SH-SY5Y (cell line): Measurements from ENCODE around the gene MYL3.

Experiments used
- GATA2 ChIP-seq: IDR thresholded peaks from 2 replicates; pipeline ENCODE4 v1.6.1; 2011; ENCODE audit warnings: mild to moderate bottlenecking, low read depth, low read length
- GATA3 ChIP-seq: IDR thresholded peaks from 2 replicates; pipeline ENCODE4 v1.6.1; 2011; ENCODE audit warnings: low read depth, mild to moderate bottlenecking, low read length, moderate library complexity

DNA sequence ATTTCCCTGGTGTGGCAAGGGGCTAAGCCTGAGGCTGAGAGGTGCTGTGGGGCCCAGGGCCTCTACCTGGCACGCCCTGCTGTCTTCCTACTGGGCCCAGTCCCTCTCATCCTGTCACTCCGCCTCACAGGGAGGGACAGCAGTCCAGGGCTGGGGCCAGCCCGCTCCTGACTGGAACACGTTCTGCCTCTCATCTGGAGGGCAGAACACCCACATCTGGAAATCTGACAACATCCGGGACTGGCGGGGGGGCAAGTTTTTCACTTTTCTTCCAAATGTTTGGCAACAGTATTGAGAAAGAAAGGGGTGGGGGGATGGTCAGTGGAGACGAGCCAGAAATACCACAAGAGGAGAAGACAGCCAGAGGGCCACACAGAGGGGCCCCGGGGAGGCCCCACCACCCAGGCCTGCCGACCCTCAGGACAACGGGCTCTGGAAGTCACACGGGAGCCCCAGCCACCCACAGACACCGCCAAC is 1.8 kb upstream of the MYL3 start:
- TF ChIP-seq GATA2 (no peak), GATA3 (no peak)
